NB4 (cell line): ENCODE measurements around the gene P2RX3.

ENCODE experiments used
- DNase-seq: peaks from one replicate; pipeline ENCODE4 v3.0.0; 2010; ENCODE audit warnings: low read depth
- H3K4me3 ChIP-seq: one replicate; pipeline ENCODE4 v1.5.1; 2011; ENCODE audit warnings: mild to moderate bottlenecking, low read depth, low read length, moderate library complexity
- MYC ChIP-seq: IDR thresholded peaks from 2 replicates; pipeline ENCODE4 v1.6.1; 2011; ENCODE audit warnings: low read depth, low read length
- POLR2A ChIP-seq: IDR thresholded peaks from 2 replicates; pipeline ENCODE4 v1.6.1; 2011; ENCODE audit warnings: mild to moderate bottlenecking; ENCODE audit not compliant: insufficient read length; ENCODE audit errors: extremely low read depth
- TF ChIP-seq, protein P1 (sequence below): IDR thresholded peaks from 2 replicates; pipeline ENCODE4 v1.6.1; 2011; ENCODE audit warnings: low read depth, low read length
- TF ChIP-seq, protein P2 (sequence below): IDR thresholded peaks from one replicate; pipeline ENCODE4 v1.5.1; 2012; ENCODE audit warnings: low read depth, low read length

Gene P2RX3

DNA sequence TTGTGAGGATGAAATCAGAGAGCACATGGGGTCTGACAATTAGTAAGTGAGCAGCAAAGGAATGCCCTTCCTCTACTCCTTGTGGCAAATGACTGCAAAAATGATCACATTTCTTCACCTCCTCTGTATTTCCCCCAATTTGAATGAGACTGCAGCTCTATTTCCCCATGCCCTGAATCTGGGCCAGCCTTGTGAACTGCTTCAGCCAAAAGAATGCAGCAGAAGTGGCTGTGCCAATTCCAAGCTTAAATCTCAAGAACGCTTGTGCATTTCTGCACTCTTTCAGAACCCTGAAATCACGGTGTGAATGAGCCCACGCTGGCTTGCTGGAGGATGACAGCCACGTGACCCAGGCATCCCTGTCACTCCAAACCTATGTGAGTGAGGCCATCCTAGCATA, 78.9 kb downstream of the P2RX3 start:
- no peak overlapping the region for H3K4me3 ChIP-seq
- DNase-seq, result no peak
- TF ChIP-seq, protein P1, sequence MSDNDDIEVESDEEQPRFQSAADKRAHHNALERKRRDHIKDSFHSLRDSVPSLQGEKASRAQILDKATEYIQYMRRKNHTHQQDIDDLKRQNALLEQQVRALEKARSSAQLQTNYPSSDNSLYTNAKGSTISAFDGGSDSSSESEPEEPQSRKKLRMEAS, result no peak
- TF ChIP-seq, protein P2, sequence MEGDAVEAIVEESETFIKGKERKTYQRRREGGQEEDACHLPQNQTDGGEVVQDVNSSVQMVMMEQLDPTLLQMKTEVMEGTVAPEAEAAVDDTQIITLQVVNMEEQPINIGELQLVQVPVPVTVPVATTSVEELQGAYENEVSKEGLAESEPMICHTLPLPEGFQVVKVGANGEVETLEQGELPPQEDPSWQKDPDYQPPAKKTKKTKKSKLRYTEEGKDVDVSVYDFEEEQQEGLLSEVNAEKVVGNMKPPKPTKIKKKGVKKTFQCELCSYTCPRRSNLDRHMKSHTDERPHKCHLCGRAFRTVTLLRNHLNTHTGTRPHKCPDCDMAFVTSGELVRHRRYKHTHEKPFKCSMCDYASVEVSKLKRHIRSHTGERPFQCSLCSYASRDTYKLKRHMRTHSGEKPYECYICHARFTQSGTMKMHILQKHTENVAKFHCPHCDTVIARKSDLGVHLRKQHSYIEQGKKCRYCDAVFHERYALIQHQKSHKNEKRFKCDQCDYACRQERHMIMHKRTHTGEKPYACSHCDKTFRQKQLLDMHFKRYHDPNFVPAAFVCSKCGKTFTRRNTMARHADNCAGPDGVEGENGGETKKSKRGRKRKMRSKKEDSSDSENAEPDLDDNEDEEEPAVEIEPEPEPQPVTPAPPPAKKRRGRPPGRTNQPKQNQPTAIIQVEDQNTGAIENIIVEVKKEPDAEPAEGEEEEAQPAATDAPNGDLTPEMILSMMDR, result no peak
- TF ChIP-seq MYC (no peak), POLR2A (no peak)

DNA sequence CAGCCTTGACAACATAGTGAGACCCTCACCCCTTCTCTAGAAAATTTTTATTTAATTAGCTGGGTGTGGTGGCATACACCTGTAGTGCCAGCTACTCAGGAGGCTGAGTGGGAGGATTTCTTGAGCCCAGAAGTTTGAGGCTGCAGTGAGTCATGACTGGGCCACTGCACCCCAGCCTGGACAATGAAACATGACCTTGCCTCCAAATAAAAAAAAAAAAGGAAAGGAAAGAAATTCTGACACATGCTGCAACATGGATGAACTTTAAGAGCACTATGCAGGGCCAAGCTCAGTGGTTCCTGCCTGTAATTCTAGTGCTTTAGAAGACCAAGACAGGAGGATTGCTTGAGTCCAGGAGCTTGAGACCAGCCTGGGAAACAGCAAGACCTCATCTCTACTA, 80.0 kb downstream of the P2RX3 start:
- H3K4me3 ChIP-seq, result no peak overlapping the region
- no peak for DNase-seq
- TF ChIP-seq, protein P2, result no peak
- no peak for TF ChIP-seq POLR2A
- TF ChIP-seq, protein P1, result no peak
- no peak for TF ChIP-seq MYC

DNA sequence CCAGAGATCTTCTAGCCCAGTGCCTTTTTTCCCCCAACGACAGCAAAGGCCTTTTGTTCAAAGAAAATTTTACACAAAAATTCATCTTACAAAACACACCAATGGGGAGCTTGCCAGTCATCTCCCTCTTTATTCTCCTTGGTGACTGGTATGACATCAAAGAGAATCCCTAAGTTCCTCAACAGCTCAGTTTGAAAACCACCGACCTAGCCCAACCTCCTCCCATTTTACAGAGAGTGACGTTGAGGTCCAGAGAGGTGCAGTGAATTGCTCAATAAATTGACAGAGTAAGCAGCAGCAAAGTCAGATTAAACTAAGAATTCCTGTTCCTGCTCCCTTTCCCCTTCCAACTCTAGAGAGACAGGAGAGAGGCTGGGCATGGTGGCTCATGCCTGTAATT, 81.0 kb downstream of the P2RX3 start:
- DNase-seq, result no peak
- H3K4me3 ChIP-seq, result no peak overlapping the region
- TF ChIP-seq MYC (no peak), POLR2A (no peak)
- TF ChIP-seq, protein P2, result no peak
- TF ChIP-seq, protein P1, result no peak

DNA sequence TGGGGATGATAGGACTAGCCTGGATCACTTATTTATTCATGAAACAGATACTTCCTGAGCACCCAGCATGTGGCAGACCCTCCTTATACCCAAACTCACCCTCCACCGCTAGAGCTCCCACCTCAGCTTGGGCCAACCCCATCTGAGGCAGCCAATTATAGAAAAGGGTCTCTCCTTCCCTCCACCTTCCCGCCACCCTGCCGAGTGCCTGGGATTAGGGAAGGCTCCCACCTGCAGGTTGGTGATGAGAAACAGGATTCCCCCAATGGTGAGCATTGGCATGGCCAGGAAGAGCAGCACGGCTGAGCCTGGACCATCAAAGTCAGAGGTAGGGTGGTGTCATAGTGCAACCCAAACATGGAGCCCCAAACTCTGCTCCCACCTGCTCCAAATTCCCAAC, 82.9 kb downstream of the P2RX3 start:
- DNase-seq, result no peak

GRCh38 chr11:57421805-57422204, 83.7 kb downstream of the P2RX3 start:
- H3K4me3 ChIP-seq, result peak overlapping the region; percentile 99
- no peak for DNase-seq
- TF ChIP-seq POLR2A (no peak), MYC (no peak)
- TF ChIP-seq, protein P2, result no peak
- TF ChIP-seq, protein P1, result no peak

More for the DNA sequence above, 82.9 kb downstream of the P2RX3 start:
- TF ChIP-seq POLR2A (no peak), MYC (no peak)
- TF ChIP-seq, protein P2, result no peak
- H3K4me3 ChIP-seq, result no peak overlapping the region
